ENCODE results near the gene MAPK1.

Gene MAPK1

DNA sequence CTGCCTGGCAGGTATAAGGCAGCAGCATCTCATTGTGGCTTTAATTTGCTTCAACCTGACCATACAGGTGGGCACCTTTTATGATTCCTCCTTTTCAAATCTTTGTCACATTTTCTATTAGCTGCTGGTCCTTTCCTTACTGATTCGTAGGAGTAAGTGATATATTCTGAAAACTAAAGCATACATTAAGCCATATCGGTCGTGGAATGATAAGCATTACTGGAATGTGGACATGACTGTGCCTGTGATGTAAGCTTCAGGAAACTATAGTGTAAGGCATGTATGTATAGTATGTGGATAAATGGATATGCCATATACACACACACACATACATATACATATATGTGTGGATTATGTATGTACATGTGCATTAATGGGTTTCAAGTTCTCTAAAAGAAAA is 152.7 kb downstream of the MAPK1 start:
- DNase-seq (ENCODE audit: low read depth): no peak
- H3K4me3 ChIP-seq (ENCODE audit: low read depth, low read length): no peak overlapping the region

DNA sequence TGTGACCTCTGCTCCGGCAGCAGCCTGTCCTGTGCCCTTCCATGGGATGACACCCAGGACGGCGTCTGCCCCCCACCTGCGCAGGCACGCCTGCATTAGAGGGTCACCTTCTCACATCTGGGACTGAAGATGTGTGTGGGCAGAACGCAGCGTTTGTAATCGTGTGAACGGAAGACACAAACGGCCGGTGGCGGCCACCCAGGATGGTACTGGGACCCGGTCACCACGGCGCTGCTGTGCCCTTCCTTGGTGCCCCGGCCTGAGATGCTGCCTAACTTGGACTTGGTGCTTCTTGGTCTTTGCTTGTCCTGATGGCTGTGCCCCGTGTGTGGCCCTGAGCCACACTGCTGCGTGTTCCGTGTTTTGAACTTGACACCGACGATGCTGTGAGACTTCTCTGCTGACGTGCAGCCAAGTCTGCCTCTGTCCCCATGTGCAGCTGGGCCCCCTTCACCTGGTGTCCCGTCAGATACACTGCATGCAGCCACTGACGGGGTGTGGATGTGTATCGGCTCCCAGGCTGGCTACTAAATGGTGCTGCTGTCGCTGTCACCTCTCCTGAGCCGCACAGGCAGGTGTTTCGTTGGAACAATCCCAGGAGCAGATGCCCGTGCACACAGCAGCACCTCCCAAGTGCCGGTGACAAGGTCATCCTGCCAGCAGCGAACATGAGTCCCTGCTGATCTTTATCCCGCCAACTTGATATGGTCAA is 153.2 kb downstream of the MAPK1 start:
- H3K4me3 ChIP-seq (ENCODE audit: low read depth, low read length): no peak overlapping the region
- no peak for DNase-seq (ENCODE audit: low read depth)

DNA sequence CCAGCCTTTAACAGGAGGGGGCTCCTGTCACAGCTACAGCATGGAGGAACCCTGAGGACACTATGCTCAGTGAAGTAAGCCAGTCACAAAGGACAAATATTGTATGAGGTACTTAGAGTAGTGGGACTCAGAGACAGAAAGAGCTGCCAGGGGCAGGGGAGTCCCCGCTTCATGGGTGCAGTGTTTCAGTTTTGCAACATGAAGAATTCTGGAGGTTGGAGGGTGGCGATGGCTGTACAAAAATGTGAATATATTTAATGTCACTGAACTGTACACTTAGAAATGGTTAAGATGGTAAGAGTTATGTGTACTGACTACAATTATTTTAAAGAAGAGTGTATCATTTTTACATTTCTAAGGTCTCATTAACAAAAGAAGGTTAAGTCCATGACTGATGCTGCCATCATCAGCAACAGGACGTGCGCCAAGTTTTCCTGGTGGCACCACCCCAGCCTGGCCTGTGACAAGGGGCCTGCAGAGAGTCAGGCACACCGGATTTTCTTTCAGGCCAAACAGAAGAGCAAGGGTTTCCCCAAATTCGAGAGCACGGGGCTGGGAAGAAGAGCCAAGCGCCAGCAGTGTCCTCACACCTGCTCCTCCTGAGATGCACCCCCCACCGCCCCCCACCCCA is 153.9 kb downstream of the MAPK1 start:
- H3K4me3 ChIP-seq (ENCODE audit: low read depth, low read length): no peak overlapping the region
- no peak for DNase-seq (ENCODE audit: low read depth)

DNA sequence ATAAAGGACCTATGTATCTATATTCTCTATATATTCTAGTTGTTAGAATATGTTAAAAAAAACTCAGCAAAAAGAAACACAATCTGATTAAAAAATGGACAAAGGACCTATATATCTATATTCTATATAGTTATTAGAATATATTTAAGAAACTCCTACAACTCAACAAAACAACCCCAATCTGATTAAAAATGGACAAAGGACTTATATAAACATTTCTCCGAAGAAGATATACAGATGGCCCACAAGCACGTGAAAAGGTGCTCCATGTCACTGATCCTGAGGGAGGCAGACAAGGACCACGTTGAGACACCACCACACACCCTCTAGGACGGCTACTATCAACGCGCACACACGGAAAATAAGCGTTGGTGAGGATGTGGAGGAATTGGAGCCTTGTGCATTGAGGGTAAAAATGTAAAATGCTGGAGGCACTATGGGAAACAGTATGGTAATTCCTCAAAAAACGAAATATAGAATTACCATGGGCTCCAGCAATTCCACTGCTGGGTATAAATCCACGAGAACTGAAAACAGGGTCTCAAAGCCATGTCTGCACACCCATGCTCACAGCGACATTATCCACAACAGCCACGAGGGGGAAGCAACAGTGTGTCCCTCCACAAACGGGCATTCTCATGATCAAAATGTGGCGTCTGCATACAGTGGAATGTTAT is 154.6 kb downstream of the MAPK1 start:
- peak overlapping the region; percentile 11 for H3K4me3 ChIP-seq (ENCODE audit: low read depth, low read length)
- no peak for DNase-seq (ENCODE audit: low read depth)

DNA sequence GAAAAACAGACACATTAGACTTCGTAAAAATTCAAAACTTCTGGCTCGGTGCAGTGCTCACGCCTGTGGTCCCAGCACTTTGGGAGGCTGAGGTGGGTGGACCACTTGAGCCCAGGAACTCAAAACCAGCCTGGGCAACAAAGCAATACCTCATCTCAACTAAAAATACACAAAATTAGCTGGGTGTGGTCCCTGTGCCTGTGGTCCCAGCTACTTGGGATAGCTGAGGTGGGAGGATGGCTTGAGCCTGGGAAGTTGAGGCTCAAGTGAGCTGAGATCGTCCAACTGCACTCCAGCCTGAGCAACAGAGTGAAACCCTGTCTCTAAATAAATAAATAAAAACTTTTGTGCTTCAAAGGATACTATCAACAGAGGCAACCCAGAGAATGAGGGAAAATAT is 155.6 kb downstream of the MAPK1 start:
- no peak overlapping the region for H3K4me3 ChIP-seq (ENCODE audit: low read depth, low read length)

DNA sequence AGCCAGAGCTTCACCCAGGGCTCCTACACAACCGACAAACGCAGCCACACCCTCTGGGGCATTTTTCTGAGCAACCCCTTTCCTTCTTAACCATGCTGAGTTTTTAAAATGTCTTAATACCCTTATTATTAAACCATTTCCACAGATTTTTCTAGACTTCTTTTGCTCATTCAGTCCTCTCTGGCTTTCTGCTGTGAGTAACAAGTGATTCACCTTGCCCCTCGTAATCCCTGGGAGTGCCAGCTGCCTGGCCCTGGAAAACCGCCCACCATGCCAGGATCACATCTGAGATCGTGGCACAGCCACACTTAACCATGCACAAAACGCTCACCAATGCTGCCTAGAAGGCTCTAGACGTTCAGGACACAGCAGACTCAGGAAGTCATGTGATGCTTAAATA is 157.3 kb downstream of the MAPK1 start:
- no peak overlapping the region for H3K4me3 ChIP-seq (ENCODE audit: low read depth, low read length)
- DNase-seq (ENCODE audit: low read depth): no peak

More for the DNA sequence above, 155.6 kb downstream of the MAPK1 start:
- no peak for DNase-seq (ENCODE audit: low read depth)

DNA sequence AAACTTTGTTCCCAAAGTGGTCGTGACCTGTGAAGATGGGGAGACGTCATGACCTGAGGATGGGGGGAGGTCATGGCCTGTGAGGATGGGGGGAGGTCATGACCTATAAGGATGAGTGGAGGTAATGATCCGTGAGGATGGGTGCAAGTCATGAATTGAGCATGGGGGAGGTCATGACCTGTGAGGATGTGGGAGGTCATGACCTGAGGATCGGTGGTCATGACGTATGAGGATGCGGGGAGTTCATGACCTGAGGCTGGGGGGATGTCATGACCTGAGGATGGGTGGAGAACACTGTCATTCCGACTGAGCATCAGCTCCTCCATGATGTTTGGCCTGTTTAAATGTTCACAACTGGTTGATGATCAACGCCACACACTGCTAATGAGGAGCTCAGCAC is 157.8 kb downstream of the MAPK1 start:
- no peak for DNase-seq (ENCODE audit: low read depth)
- H3K4me3 ChIP-seq (ENCODE audit: low read depth, low read length): no peak overlapping the region

DNA sequence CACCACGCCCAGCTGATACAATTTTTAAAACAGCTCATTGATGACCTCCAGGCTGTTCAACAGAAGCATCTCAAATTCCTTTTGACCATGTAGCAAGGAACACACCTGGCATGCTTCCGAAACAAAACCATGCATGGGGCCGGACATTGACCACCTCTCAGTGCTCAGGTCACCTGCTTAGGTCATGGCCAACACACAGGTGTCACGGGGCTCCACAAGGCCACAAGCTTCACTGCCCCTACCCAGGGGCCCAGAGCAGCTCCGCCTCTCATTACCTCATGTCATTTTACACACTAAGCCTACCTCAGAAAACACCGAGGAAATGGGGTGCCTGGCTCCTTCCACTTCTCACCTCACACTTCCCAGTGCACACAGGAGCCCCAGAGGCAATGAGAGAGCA is 158.5 kb downstream of the MAPK1 start:
- DNase-seq (ENCODE audit: low read depth): no peak
- H3K4me3 ChIP-seq (ENCODE audit: low read depth, low read length): no peak overlapping the region

DNA sequence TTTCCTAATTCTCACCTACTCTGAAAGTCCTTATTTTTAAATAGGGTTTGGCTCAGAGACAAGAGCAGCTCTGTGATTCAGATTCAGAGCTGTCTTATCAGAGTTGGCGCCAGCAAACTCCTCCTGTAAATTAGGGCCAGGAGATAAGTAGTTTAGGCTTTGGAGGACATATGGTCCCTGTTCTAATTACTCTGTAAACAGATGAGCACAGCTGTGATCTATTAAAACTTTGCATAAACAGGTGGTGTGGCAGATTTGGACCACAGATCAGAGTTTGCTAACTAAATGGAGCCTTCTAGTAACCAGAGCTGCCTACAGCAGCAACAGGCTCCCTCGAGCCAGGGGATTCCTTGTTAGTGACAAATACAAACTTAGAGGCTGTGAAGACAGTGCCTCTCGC is 159.8 kb downstream of the MAPK1 start:
- H3K4me3 ChIP-seq (ENCODE audit: low read depth, low read length): no peak overlapping the region

More for the DNA sequence above, 159.8 kb downstream of the MAPK1 start:
- no peak for DNase-seq (ENCODE audit: low read depth)
